ENCODE measurements around the gene TSPOAP1. TPM values are rescaled to one million over a fixed set of nuclear protein-coding genes. Genes with fewer than 3 reads are reported as not detected.

Gene TSPOAP1
- polyA plus RNA-seq, 4 donors, result 26.9 to 76.5 (median 43.0) TPM

DNA sequence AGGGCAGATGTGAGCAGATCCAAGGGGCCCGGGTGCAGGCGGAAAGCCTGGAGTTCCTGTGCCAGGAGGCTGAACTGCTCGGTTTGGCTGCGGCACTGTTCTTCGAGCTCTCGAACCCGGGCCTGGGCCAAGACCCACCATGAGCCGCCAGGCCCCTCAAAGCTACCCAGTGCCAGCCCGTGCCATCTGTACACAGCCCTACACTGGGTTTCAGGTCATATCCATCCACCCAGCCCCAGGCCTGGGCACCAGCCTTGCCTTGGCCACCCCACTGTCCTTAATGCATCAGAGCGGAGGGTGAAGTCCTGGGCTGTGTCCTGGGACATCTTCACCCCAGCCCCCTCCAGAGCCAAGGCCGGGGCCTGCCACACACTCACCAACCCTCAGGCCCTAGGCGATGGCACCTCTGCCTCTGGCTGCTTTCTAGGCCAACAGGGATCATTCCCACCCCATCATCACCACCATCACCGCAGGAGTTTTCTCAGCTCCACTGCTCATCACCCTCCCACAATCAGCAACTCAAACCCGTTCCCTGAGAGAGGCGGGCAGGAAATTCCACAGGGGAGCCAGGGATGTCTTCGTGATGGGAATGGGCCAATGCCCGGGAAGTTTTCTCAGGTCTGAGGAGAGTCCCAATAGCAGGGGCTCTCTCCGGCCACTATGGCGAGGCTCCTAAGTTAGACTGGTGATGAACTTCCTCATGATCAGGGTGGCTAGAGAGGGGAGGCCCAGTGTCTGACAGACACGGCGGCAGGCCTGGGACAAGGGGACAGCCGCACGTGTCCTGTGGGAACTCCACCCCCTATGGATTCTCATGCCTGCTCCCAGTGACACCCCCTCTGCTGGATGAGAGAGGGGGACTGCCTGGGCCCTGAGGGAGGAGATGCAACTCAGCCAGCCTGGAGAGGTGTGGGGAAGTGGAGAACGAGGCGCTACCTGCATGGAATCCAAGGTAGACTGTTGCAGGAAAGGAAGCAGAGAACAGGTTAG is 9.1 kb downstream of the TSPOAP1 start:
- DNase-seq (ENCODE audit: low read depth in 4 of 4, low spot score in 3 of 4), result no peak

DNA sequence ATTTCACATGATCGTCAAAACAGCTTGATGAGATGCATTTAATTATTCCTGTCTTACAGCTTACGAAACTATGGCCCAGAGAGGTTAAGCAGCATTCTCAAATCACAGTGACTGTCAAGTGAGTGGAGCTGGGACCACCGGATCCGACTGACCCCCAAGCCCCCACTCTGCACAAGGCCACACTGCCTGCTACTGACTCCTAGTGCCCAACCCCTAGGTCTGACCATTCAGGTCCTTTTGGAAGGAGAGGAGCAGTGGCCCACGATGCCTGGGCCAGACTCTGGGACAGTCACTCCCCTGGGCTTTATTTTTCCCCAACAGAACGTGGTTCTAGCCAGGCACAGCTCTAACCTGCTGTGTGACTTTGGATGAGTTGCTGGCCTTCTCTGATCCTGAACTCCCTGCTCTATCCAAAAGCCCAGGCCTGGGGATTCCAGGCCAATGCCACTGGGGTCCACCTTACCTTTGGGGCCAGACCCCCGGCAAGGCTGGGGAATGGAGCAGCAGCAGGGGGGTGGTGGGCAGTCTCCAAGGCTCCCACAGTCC is 9.9 kb downstream of the TSPOAP1 start:
- DNase-seq (ENCODE audit: low read depth in 4 of 4, low spot score in 3 of 4), result no peak

DNA sequence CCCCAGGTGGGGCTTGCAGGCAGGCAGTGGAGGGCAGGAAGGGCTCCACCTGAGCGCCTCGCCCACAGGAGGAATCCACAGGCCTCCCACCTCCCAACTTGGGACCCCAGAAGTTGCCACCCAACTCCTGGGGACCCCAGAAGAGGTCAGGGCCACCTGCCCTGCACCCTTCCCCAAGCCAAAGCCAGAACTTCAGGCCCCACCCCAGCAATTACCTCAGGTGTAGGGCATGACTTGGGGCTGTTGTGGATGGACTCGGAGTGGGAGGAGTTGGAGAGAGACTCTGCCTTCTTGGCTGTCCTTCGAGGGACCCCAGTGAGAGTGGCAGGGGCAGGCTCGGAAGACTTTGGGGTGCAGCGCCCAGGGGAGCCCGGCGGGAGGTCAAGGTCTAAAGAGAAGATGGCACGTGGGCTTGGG is 10.5 kb downstream of the TSPOAP1 start:
- DNase-seq (ENCODE audit: low read depth in 4 of 4, low spot score in 3 of 4), result no peak

GRCh38 chr17:58317421-58318064 is 11.1 kb downstream of the TSPOAP1 start:
- DNase-seq (ENCODE audit: low read depth in 4 of 4, low spot score in 3 of 4), result no peak

GRCh38 chr17:58316260-58316960 is 12.2 kb downstream of the TSPOAP1 start:
- no peak for DNase-seq (ENCODE audit: low read depth in 4 of 4, low spot score in 3 of 4)

DNA sequence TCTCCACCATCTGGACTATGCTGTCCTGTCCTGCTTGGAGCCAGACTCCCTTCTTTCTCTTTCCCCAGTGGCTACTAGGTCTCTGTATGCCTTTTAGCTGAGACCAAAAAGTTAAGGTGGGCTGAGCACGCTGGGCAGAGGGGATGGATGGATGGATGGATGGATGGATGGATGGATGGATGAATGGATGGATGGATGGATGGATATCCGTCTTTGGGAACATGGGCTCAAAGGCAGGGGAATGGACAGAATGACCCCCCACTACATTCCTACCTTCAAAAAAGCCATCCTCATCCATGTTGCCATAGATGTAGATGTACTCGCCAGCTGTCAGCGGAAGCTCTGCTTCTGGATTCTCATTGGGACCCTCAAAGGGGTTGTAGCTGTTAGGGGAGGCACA is 12.8 kb downstream of the TSPOAP1 start:
- DNase-seq (ENCODE audit: low read depth in 4 of 4, low spot score in 3 of 4), result no peak

DNA sequence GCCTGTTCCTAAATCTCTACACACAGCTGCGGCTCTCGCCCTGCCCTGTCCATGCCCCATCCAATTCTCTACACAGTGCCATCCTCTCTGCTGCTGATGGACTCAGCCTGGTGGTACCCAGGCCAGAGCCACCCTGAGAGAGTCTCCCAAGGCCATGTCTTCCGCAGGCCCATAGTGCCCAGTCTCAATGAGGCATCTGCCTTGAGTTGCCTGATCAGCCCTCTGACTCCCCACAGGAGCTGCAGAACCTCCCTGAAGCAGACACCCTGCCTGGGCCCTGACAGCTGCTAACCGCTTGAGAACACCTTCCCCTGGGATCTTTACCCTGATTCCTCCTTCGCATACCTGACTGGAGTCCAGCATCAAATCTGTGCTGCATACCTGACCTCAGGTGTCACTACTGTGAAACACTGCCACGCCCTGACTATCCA is 13.3 kb downstream of the TSPOAP1 start:
- DNase-seq (ENCODE audit: low read depth in 4 of 4, low spot score in 3 of 4), result no peak

DNA sequence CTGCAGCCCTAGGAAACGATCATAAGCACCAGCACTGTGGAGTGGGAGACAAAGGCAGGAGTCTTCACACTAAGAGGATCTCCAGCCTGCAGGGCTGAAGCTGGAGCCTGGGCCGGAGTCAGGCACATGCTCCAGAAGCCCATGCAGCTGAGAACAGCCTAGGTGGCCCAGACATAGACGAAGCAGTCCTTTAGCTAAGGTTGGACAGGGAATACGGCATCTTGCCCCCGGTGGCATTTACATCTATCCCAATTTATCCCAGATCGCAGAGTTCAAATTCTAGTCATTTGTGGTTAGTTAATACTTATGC is 13.9 kb downstream of the TSPOAP1 start:
- no peak for DNase-seq (ENCODE audit: low read depth in 4 of 4, low spot score in 3 of 4)

- DNase-seq (ENCODE audit: low read depth in 4 of 4, low spot score in 3 of 4), result no peak
Observed at GRCh38 chr17:58313815-58314705, 14.5 kb downstream of the TSPOAP1 start.

- no peak for DNase-seq (ENCODE audit: low read depth in 4 of 4, low spot score in 3 of 4)
Observed at GRCh38 chr17:58312829-58313228, 15.8 kb downstream of the TSPOAP1 start.

GRCh38 chr17:58312021-58312630 is 16.5 kb downstream of the TSPOAP1 start:
- DNase-seq (ENCODE audit: low read depth in 4 of 4, low spot score in 3 of 4), result no peak

GRCh38 chr17:58311429-58311894 is 17.1 kb downstream of the TSPOAP1 start:
- DNase-seq (ENCODE audit: low read depth in 4 of 4, low spot score in 3 of 4), result no peak

- DNase-seq (ENCODE audit: low read depth in 4 of 4, low spot score in 3 of 4), result no peak
Observed at GRCh38 chr17:58310511-58311428, 17.8 kb downstream of the TSPOAP1 start.

GRCh38 chr17:58309918-58310259 is 18.7 kb downstream of the TSPOAP1 start:
- DNase-seq (ENCODE audit: low read depth in 4 of 4, low spot score in 3 of 4), result no peak

GRCh38 chr17:58308985-58309917 is 19.3 kb downstream of the TSPOAP1 start:
- DNase-seq (ENCODE audit: low read depth in 4 of 4, low spot score in 3 of 4), result no peak

DNA sequence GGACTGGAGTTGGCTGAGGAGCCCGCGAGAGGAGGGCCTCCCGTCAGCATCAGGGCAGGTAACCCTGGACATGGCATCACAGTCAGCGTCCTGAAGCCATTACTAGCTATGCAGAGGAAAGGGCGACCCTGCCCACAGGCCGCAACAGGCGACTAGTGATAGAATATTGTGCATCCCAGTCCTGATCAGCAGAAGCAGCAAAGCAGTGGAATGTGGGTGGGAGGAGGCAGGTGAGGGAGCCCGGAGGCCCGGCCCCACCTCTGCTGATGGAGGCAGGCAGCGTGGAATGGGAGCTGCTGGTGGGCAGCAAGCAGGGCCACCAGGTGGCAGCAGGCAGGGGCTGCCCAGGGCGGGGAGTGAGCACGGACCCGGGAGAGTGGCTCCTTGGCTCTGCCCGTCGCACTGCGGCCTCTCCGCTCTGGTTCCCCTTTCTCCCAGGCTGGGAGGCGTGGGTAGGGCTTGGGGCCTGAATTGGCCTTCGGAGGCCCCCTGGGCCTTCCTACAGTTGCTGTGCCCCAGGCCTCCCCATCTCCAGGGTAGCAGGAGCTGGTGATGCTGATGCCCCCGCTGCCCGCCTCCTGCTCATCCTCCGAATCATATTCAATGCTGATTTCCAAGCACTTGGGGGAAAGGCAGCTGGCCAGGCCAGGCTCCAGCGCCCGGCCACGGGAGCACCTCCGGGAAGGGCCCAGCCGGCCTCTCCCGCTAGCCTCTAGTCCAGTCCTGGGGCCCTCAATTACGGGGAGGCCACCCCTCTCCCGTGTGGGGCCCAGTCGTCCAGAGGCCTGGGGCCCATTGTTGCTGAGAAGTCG is 20.2 kb downstream of the TSPOAP1 start:
- no peak for DNase-seq (ENCODE audit: low read depth in 4 of 4, low spot score in 3 of 4)
